H1 (cell line): ENCODE measurements around the gene RNF126. TPM values are rescaled to one million over a fixed set of nuclear protein-coding genes. Genes with fewer than 3 reads are reported as not detected.

ENCODE experiments used
- ATF3 ChIP-seq: IDR thresholded peaks from 2 replicates; pipeline ENCODE4 v1.6.1; 2011; ENCODE audit warnings: low read depth, mild to moderate bottlenecking, low read length; ENCODE audit not compliant: insufficient read depth
- CTBP2 ChIP-seq: IDR thresholded peaks from 2 replicates; pipeline ENCODE4 v1.7.0; 2011; ENCODE audit warnings: borderline replicate concordance, mild to moderate bottlenecking, moderate library complexity, mixed read lengths, low read length; ENCODE audit not compliant: insufficient read depth, insufficient read length
- E2F6 ChIP-seq: IDR thresholded peaks from 2 replicates; pipeline ENCODE4 v1.6.1; 2012; ENCODE audit warnings: inconsistent platforms
- EP300 ChIP-seq, 2 experiments: IDR thresholded peaks; 1 replicate in 1 of 2; 2 replicates in 1 of 2; pipeline ENCODE4 v1.6.1; 2011 to 2012; ENCODE audit warnings: low read depth in 2 of 2, low read length in 2 of 2, mild to moderate bottlenecking in 2 of 2, borderline replicate concordance in 1 of 2, inconsistent platforms in 1 of 2, moderate library complexity in 1 of 2
- EZH2 ChIP-seq: fragments of 200-600 bp; sonication (generic); IDR thresholded peaks from 2 replicates; pipeline ENCODE4 v1.7.1; 2012; ENCODE audit warnings: low read depth, mild to moderate bottlenecking, moderate library complexity, low read length, inconsistent platforms; ENCODE audit not compliant: severe bottlenecking
- GTF2F1 ChIP-seq: IDR thresholded peaks from 2 replicates; pipeline ENCODE4 v1.6.1; 2012; ENCODE audit warnings: low read depth, low read length, improper control_type of control experiment, borderline replicate concordance
- HDAC2 ChIP-seq, 2 experiments: fragments of 300-600 bp in 1 of 2; sonication (generic) in 1 of 2; IDR thresholded peaks; 2 replicates each; pipeline ENCODE4 v1.6.1; 2011 to 2012; ENCODE audit warnings: low read depth in 2 of 2, low read length in 2 of 2, mild to moderate bottlenecking in 2 of 2, moderate library complexity in 2 of 2, borderline replicate concordance in 1 of 2, inconsistent platforms in 1 of 2
- KDM5A ChIP-seq: fragments of 200-600 bp; IDR thresholded peaks from 2 replicates; pipeline ENCODE4 v1.7.1; 2012; ENCODE audit warnings: mild to moderate bottlenecking, low read length, inconsistent platforms, mixed read lengths
- MAX ChIP-seq: IDR thresholded peaks from 2 replicates; pipeline ENCODE4 v1.6.1; 2012; ENCODE audit warnings: inconsistent platforms
- PHF8 ChIP-seq: fragments of 200-600 bp; sonication (generic); conservative IDR thresholded peaks from 2 replicates; pipeline ENCODE4 v1.7.1; 2012; ENCODE audit warnings: low read depth, mild to moderate bottlenecking, inconsistent platforms, low read length, moderate library complexity
- POLR2AphosphoS5 ChIP-seq: IDR thresholded peaks from 2 replicates; pipeline ENCODE4 v1.6.1; 2011; ENCODE audit warnings: low read depth, low read length
- RAD21 ChIP-seq, 2 experiments: IDR thresholded peaks in 1 of 2; conservative IDR thresholded peaks in 1 of 2; 2 replicates each; pipeline ENCODE4 v1.6.1; 2011; ENCODE audit warnings: low read depth in 2 of 2, low read length in 2 of 2, improper control_type of control experiment in 1 of 2, inconsistent platforms in 1 of 2, mild to moderate bottlenecking in 1 of 2, moderate library complexity in 1 of 2
- RBBP5 ChIP-seq: IDR thresholded peaks from 2 replicates; pipeline ENCODE4 v1.7.1; 2012; ENCODE audit warnings: low read depth, mild to moderate bottlenecking, inconsistent platforms, low read length, moderate library complexity, borderline replicate concordance
- RFX5 ChIP-seq: IDR thresholded peaks from 2 replicates; pipeline ENCODE4 v1.6.1; 2011; ENCODE audit warnings: low read depth, low read length, improper control_type of control experiment, borderline replicate concordance
- SIRT6 ChIP-seq: IDR thresholded peaks from one replicate; pipeline ENCODE4 v1.7.1; 2012; ENCODE audit warnings: low read length, inconsistent platforms
- SIX5 ChIP-seq: IDR thresholded peaks from 2 replicates; pipeline ENCODE4 v1.6.1; 2011; ENCODE audit warnings: mild to moderate bottlenecking, low read depth, low read length
- USF2 ChIP-seq: IDR thresholded peaks from 2 replicates; pipeline ENCODE4 v1.6.1; 2011; ENCODE audit warnings: low read length, improper control_type of control experiment
- ZNF274 ChIP-seq: IDR thresholded peaks from 2 replicates; pipeline ENCODE4 v1.7.0; 2012; ENCODE audit warnings: low read length, borderline replicate concordance; ENCODE audit errors: extremely low read depth
- polyA plus RNA-seq, 7 experiments: library from polyadenylated mRNA; depleted of rRNA in 3 of 7; stranded (reverse) in 5 of 7; unstranded in 2 of 7; fragments of >200 nt in 5 of 7; fragments of 200-250 nt in 2 of 7; gene quantifications; 1 replicate in 5 of 7; 2 replicates in 1 of 7; 4 replicates in 1 of 7; pipeline versions ENCODE4 v1.2.1 to v1.2.3, GENCODE V29; 2011 to 2013; ENCODE audit warnings: missing spikeins in 2 of 7, mixed read lengths in 2 of 7
- total RNA-seq: library from RNA; stranded (reverse); fragmentation: NEBNext Ultra II Directional; extraction: Animal tissue kit (Norgen Biotek cat#: 25700); gene quantifications from 2 replicates; pipeline ENCODE4 v1.2.1, GENCODE V29; 2021

Gene RNF126
- total and polyA plus RNA-seq, 2 of the 8 experiments (the other 6 are each of a cell fraction or from before 2014, with no cell fraction given), result 21.8 to 68.0 TPM

GRCh38 chr19:639253-640160 is 23.5 kb downstream of the RNF126 start, which contains the start of gene FGF22 (continued):
- TF ChIP-seq EP300 (IDR thresholded peaks at IDR 0.05; ENCODE audit: borderline replicate concordance in 1 of 2, low read depth in 2 of 2, low read length in 2 of 2) (no peak), CTBP2 (no peak), EZH2 (no peak), SIX5 (no peak), PHF8 (0 out of 2 replicates have a peak, but pooled peaks have one; percentile 26), SIRT6 (no peak), RBBP5 (no peak; the same call in 1 of the 2 replicates), GTF2F1 (no peak), KDM5A (no peak), ATF3 (no peak), ZNF274 (no peak), HDAC2 (IDR thresholded peaks at IDR 0.05; ENCODE audit: borderline replicate concordance in 1 of 2, low read depth in 2 of 2, low read length in 2 of 2) (no peak), E2F6 (0 out of 2 replicates have a peak, but pooled peaks have one; percentile 28), POLR2AphosphoS5 (no peak), RAD21 (IDR thresholded peaks at IDR 0.05 in 1 of 2, conservative IDR thresholded peaks at IDR 0.05 in 1 of 2; ENCODE audit: low read depth in 2 of 2, low read length in 2 of 2) (no peak), USF2 (no peak), RFX5 (no peak), MAX (peak; percentile 8; the same call in 1 of the 2 replicates)
- TF ChIP-seq, all 59 proteins: peak for 5
